GM18861 (cell line): ENCODE data around the gene BCAS3.

Experiments used
- ATAC-seq: cut with Tn5 transposase; IDR thresholded peaks from one replicate; pipeline ENCODE4 v1.9.1; 2021; ENCODE audit not compliant: unreplicated experiment

BCAS3 gene

DNA sequence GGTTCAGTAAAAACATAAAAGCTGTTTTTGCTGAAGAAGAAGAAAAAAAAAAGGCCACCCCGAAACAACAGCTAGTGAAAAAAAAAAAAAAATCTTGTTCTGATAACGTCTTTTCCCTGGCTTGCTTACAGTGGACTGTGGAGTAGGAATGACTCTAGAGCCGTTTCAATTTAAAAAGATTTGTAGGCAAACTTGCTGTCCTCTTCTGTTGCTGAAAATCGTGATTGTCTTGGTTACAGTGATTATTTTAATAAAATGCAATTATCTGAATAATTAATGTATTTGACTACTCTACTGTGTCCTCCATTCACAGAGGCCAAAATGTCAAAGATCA, 531.4 kb downstream of the BCAS3 start:
- ATAC-seq = no peak

DNA sequence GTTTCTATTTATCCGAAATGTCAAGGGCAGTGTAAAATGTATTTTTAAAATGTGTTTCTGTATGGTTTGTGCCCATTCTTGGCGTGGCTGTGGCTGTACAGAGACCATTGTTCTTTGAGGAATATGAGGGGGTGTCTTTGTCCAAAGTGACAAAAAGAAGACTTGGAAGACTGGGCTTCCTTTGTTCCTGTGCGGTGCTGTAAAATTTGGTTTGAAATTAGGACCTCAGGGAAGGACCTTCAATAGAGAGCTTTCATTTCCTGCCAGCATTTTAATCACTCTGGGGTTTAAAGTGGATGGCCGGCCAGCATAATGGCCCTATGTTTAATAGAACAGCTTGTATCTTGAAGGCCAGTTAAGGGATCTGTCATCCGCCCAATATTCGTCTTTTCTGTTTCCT, 531.9 kb downstream of the BCAS3 start:
- no peak for ATAC-seq

DNA sequence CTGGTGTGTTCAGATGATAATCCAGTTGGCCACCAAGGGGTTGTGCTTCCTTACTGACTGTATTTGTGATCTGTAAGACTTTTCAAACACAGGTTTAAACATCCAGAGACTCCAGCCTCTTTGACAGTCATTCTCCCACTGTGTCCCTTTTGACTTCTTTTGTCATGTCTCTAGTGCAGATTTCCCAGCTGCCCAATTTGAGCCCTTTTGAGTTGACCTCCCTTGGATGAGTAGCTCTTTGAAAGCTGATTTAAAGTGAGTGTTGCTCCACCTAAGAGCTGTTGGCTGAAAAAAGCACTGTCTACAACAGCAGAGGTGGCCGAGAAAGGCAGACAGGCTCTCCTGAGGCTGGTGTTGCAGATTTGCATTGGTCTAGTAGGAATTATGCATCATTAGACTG, 533.6 kb downstream of the BCAS3 start:
- no peak for ATAC-seq

DNA sequence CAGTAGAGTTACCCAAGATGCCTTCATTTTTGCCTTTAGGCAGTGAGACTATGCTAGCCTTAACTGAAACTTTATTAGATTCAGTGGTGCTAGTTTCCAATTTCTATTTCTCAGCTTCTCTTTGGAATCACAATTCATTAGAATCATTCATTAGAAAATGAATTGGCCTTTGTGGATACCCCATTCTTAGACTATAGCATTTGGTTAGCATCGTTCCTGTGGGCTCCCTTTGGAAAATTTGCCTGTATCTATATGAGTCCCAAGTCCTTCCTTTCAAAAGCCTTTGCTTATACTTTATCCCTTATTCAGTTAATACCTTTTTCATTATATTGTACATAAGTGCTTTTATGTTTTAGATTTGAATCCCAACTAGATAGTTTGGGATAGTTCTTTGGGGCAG, 535.0 kb downstream of the BCAS3 start:
- ATAC-seq = no peak

DNA sequence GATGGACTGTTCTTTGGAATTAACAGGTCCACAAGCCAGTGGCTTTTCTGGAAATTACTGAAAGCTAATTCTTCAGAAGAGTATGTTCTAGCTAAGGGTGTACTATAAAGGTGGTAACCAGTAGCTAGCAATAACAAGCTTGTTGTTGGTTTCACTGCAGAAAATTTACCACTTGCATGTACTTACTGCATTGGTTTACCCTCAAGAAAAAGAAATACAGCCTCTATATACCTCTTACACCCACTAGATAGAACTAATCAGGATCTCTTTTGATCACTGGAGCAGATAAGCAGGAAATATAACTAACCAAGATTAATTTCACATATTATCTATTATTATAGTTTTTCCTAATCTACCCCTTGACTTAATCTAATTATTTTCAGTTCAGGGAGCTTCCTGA, 537.1 kb downstream of the BCAS3 start:
- ATAC-seq = no peak

DNA sequence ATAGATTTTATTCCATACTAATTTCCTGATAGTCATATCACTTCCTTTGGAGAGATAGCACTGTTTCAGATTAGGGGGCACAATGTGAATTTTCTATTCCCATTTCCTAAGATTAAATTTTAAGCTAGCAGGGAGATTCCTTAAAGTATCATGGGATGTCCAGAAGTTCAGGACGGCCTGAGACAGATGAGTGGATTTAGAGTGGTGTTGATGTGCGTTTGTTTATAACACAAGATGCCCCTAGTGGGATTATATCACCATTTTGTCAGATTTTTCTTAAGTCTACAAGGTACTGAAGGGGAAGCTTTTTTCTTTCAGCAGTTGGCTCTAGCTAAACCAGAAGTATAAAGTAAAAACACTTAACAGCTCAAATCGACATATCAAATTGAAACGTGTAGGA, 538.4 kb downstream of the BCAS3 start:
- ATAC-seq = no peak

DNA sequence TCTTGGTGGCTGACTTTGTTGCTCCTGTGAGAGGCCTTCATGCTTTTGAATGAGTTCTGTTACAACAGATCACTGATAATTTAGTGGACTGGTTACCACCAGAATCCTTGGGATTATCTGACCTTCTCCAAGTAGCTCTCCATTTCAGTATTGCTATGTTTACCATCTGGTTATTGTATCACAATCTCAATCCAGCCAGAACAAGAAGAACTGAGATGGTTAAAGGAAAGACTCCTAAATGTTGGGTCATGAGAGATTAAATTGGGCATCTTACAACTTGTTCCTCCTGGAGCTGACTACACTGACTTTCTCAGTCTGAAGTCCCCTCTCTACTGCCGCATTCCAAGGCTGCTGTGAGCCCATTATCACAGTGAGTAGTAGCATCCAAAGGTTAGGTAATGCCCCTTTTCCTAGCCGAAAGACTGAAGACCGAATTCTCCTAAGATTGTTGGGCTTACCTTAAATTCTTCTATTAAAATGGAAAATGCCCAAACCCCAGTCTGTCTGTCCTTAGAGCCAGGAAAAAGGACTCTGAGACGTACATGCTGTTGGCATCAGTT, 540.3 kb downstream of the BCAS3 start:
- no peak for ATAC-seq

DNA sequence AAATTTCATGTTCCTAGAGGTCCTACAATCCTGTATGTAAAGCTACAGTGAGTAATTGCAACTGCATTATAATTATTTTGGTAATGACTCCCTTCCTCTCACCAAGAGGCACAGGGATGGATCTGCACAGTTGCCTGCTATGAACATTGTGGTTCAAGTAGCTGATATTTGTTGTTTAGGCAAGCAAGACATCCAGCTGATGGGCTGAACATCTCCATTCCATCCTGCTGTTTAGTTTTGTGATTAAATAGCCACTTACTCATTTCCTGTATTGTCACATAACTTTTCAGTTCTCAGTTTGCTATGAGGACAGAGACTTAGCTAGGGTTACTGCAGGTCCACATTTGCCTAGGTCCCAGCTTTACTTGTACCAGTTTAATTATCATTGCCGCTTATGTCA, 540.8 kb downstream of the BCAS3 start:
- no peak for ATAC-seq

DNA sequence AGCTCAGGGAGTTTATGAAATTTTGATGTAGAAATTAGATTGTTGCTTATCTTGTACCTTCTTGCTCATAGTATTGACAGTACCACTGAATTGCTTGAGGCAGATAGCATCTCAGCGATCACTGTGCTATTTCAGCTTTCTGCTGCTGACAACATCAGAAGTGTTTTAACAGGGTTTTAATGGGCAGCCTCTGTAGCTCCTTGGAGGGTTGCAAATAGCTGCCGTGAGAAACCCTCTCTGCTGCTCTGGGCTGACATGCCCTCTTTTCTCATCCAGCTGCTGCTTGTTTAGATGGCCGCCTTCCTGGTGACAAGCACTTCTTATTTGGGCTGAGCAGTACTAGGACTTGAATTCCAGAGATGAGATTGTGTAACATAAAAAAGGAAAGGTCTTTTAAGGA, 541.8 kb downstream of the BCAS3 start:
- no peak for ATAC-seq

DNA sequence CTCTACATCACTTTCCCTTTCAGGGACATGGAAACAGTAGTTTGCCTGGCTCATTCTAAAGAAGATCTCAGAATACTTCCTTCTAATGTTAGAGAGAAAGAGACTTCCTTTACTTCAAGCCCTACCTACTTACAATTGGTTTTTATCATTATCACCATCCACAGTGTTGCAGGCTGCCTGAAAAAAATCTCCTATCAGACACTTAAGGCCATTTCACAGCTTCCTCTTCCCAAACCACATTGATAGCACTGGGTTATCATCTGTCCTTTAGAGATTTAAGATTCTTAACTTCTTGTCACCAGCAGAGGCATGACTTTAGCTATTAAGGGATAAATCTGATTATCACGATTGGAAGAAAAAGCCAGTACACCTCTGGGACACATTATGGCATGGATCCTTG, 543.5 kb downstream of the BCAS3 start:
- no peak for ATAC-seq

DNA sequence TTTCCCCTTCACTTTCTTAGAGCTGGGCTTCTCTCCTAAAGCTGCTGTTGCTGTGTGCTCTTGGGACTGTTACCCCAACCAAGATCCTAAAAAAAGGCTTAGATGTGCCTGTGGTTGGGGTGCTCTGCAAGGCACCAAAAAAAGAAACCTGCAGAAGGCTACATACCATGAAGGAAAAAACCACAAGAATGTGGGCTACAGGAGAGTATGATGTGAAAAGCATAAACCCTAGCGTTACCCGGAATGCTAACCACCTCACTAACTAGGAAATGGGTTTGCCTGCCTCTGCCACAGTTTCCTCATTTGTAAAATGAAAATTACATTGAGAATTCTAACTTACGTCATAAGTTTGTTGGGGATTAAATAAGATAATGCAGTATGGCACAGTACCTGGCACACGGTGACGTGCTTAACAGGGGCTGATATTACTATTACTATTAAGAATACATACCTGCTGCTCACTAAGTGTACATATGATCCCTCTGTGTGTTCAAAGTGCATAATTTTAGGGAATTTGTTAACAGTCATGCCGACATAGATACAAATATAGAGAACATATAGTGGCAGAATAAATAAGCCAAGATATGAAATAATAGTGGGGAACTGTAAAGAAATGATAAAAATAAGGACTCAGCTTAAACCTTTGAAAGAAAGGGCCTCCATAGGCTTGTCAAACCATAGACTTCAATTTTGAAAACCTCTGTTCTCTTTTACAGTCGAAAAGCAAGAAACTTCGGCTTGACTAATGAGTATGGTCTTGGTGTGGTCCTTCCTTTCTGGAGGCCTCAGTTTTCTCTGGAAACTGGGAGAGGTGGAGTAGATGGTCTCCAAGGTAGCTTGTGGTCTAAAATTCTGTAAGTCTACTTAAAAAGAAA, 544.2 kb downstream of the BCAS3 start:
- ATAC-seq = no peak

DNA sequence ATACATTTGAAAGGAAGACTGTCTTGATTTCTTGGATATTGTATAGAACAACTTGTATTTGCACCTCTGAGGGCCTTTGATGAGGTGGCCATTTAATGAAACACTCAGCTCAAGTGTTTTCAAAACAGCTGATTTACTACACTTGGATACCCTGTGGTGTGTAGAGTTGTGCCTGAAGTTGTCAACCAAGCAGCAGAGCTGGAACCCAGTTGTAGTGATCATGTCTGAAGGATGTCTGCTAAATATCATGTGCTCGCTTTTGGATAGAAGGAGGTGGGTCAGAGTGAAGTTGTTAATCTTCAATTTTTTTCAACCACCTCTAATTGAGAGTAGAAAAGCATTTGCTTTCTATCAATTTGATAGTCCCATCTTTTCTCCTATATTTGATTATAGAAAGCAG, 546.1 kb downstream of the BCAS3 start:
- ATAC-seq = no peak

DNA sequence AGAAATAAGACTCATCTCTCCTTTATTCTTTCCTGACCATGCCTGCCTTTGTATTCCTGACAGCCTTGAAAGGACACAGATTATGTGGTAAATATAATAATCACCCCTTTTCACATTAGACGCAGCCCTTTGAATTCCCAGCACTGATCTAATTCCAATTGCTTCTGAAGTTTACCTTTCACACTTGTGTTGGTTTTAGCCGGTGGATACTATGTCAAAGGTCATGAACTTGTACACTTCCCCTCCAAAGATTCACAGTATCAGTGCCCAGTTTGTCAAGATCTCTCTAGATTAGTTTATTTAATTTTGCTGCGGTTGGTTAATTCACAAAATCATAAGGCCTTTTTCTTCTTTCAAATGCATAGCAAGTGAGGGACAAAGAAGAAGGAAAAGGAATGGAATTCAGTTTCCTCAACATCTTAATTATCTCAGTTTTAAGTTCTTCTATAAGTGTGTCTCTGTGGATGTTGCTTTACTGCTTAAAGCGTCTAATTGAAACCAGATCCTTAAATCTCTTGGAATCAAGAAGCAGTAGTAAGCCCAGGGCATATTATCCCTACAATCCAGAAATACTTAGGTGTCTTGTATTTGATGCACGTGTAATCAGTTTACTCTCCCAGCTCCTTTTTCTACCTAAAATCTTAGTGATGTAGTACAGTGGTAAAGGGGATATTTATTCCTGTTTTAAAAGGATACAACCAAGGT, 547.7 kb downstream of the BCAS3 start:
- ATAC-seq = no peak

DNA sequence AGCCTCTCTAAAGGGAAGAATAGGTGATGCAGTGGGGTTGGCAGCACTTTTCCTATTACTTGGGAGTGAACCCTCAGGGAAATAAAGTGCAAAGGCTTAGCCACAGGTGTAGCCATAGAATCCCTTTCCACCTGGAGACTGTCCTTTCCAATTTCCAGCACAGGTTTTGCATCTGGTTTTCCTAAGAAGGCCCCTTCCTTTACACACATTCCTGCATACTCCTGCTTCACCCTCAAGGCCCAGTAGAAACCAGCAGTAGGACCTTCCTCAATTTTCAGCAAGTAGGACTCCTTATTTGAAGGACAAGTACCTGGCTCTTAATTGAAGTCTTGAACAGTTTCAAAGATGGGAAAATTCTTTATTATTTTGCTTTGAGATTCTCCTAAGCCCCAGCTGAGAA, 550.2 kb downstream of the BCAS3 start:
- ATAC-seq = no peak

DNA sequence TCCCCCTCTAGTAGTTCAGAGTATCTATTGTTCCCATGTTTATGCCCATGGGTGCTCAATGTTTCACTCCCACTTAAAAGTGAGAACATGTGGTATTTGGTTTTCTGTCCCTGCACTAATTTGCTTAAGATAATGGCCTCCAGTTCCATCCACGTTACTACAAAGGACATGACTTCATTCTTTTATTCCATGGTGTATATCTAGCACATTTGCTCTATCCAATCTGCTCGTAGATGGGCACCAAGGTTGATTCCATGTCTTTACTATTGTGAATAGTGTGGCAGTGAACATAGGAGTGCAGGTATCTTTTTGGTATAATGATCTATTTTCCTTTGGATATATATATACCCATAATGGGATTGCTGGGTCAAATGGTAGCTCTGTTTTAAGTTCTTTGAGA, 552.8 kb downstream of the BCAS3 start:
- no peak for ATAC-seq

DNA sequence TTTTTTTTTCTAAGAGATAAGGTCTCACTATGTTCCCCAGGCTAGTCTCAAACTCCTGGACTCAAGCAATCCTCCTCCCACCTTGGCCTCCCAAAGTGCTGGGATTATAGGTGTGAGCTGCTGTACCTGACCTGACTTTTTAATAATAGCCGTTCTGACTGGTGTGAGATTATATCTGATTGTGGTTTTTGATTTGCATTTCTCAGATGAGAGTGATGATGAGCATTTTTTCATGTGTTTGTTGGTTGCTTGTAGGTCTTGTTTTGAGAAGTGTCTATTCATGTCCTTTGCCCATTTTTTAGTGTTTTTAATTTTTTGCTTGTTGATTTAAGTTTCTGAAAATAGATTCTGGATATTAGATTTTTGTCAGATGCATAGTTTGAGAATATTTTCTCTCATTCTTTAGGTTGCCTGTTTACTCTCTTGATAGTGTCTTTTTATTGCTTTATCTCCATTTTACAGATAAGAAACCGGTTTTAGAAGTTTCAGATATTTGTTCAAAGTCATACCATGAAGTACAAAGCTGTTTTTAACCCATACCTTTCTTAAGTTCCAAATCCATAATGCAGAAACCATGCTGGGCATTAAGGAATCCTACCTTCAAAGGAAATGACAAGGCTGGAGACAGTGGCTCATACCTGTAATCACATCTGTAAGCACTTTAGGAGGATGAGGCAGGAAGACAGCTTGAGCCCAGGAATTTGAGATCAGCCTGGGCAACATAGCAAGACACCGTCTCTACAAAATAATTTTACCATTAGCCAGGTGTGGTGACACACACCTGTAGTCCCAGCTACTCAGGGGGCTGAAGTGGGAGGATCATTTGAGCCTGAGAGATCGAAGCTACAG, 553.5 kb downstream of the BCAS3 start:
- no peak for ATAC-seq

DNA sequence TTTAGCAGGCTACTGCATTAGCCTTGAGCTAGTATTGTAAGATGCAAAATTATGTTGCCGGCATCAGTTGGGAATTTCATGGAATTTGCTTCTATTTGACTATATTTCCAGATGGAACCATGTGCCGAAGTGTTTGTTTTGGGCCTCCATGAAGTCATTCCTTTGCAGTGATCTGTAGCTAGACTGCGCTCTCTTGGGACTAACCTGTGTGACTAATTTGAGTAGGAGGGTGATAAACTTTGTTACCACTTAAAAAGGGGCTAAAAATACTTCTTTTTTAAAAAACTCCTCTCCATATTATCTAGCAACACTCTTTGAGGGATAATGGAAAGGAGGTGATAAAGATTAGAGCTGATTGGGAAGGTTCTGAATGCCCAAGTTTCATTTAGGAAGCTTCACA, 555.2 kb downstream of the BCAS3 start:
- ATAC-seq = no peak

DNA sequence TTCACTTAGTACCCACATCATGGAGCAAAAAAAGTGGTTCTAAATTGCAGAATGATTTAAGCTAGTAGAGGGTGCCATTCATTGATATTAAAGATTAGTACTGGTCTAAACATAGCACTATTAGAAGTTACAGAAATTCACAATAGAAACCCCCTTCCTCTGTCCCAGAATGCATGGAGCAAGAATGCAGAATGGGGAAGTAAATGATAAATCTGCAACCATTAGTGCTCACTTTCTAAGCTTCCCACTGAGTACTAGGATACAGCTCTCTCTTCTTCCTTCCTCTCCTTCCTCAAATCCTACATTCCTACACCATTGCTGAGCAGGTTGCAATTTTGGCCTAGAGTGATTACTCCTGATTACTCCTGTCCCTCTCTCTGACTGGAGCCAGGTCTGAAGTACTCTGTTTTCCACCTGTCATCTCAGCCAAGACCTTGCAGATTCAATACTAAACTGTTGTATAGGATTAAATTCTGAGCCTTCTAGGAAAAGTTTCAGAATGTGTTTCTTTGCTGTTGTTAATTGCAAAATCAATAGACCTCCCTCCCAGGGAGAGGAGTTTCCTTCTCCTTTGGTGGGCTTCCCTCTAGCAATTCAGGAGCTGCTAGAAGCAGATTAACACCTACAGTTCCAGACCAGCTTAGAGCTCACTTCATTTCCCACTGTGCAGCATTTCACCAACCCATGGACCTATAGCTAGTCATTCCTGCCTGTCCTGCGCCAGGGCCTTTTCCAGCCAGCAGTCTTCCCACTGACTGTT, 556.5 kb downstream of the BCAS3 start:
- ATAC-seq = no peak

DNA sequence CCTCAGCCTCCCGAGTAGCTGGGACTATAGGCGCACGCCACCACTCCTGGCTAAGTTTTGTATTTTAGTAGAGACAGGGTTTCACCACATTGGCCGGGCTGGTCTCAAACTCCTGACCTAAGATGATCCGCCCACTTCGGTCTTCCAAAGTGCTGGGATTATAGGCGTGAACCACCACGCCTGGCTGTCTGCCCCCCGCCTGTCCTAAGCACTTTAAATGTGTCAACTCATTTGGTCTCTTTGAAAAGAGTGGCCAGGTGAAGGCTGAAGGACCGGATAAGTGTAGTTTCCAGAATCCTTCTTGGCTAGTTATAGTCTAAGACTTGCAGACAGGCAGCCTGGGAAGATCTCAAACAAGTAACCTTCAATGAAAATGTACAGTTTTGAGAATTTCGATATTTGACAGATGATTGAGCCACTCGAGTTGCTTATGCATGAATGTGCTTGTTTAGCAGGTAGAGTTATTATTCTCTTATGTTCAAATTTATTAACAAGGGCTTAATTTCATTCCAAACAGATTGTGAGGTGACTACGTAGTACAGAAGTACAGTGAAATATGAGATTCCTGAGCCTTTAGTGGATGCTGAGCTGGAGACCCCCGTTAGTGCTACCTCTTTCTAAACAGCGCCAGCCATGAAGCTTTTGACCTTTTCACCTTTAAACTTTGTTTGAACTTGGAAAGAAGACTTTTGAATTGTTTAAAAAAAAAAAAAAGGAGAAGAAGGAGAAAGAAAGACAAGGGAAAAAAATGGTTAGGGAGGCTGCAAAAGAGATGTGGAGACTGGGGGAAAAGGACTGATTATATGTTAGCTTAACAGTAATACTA, 557.6 kb downstream of the BCAS3 start:
- no peak for ATAC-seq

DNA sequence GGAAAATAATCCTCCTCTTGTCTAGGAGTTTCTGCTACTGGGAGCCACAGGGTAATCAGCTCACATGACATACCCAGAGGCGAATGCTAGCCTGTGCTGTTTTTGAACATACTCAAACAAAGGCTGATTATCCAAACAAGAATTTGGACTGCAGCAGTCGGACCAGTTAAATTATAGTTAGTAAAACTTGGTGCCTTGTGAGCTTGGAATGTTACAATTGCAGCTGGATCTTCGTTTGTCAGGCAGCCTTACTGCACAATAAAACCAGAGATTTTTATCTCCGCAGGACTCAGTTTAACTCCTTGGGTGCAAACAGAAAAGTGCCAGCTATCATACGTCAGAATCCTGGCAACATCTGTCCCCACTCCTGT, 558.2 kb downstream of the BCAS3 start:
- no peak for ATAC-seq
